HFF-Myc (cell line): ENCODE results near the gene SIK2.

Experiments
- DNase-seq: peaks from one replicate; pipeline ENCODE4 v3.0.0-alpha.2; 2011; ENCODE audit warnings: low read depth; ENCODE audit errors: extremely low read depth
- H3K4me3 ChIP-seq: replicated peaks from 2 replicates; pipeline ENCODE4 v1.5.1; 2011; ENCODE audit warnings: low read depth, mild to moderate bottlenecking, control low read depth, low read length
- CTCF ChIP-seq: IDR thresholded peaks from 2 replicates; pipeline ENCODE4 v1.5.1; 2012; ENCODE audit warnings: mild to moderate bottlenecking, low read depth, low read length, control low read depth; ENCODE audit errors: missing control alignments

The SIK2 gene

DNA sequence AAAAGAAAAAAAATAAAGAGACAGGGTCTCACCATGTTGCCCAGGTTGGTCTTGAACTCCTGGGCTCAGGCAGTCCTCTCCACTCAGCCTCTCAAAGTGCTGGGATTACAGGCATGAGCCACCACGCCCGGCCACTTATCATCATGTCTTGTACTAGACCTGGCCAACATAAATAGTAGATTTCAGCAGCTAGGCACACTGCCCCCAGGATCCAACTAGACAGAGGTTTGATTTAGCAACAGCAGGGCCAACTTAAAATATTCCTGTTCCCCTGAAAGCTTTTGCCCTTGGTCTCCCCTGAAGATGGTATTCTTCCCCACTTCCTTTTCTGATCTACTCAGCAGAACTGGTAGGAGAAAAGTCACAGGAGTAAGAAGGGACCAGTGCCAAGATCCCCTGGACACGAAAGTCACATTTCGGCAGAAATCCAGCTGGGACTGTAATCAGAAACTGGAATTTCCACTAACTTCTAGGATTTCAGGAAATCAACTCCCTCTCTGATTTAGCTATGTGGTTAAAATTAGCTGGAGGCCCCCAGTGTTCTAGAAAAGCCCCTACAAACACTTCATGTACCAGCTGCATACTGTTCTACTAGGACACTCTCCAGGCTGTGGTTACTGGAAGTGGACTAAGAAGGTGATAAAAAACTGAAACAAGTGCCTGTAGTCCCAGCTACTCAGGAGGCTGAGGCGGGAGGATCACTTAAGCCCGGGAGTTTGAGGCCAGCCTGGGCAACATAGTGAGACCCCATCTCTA, 172.9 kb downstream of the SIK2 start:
- DNase-seq: no peak

DNA sequence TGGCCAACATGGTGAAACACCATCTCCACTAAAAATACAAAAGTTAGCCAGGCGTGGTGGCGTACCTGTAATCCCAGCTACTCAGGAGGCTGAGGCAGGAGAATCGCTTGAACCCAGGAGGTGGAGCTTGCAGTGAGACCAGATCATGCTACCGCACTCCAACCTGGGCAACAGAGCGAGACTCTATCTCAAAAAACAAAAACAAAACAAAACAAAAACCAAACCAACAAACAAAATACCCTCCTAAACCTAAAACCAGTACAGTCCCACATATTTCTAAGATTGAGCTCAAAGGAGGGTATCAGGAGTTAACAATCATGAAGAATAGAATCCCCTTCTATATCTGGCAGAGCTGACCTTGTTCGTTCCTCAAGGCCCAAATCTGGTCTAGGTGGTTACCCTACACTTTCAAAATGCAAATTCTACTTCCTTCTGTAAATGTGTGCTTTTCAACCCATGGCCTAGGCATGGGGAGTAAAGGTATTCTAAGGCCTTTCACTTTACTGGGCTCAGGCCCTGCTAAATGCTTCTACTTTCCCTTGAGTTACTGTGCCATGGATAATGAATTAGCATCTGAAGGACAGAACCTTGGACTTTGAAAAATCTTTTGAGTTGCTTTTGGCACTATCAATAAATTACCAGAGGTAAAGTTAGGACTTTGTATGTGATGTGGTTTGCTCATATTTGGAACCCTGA, 174.3 kb downstream of the SIK2 start:
- DNase-seq: no peak
- no peak for TF ChIP-seq CTCF
- H3K4me3 ChIP-seq: no peak overlapping the region

More for the DNA sequence above, 172.9 kb downstream of the SIK2 start:
- no peak overlapping the region for H3K4me3 ChIP-seq
- TF ChIP-seq CTCF: no peak

GRCh38 chr11:111777094-111778046, 175.1 kb downstream of the SIK2 start:
- no peak for DNase-seq
- H3K4me3 ChIP-seq: no peak overlapping the region
- peak; percentile 74 for TF ChIP-seq CTCF

- H3K4me3 ChIP-seq: no peak overlapping the region
- TF ChIP-seq CTCF: no peak
- no peak for DNase-seq
Observed at GRCh38 chr11:111778047-111778558, 175.9 kb downstream of the SIK2 start.

DNA sequence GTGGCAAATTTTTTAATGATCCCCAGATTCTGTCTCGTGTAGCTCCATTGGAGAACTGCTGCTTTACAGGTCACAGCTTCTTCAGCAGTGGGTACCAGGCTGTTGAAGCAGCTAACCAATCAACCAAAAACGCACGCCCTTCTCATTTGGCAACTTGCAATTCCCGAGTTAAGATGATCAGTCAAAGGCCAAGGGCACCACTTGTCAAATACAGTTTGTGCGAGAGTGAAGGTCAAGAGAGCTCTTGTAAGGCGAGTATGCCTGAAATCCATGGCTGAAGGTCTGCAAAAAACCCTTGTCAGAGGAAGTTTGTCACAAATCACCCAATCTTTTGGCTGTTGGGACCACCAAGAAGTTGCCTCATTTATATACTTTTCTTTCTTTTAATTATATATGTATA, 176.9 kb downstream of the SIK2 start:
- no peak for TF ChIP-seq CTCF
- DNase-seq: no peak

More for the DNA sequence above, 176.9 kb downstream of the SIK2 start:
- H3K4me3 ChIP-seq: no peak overlapping the region
